Mesenteric fat pad (tissue), 1 donor: Measurements from ENCODE around the gene SLC4A7. TPM values are rescaled to one million over a fixed set of nuclear protein-coding genes. Genes with fewer than 3 reads are reported as not detected.
A peak's percentile ranks its signal among the peaks of the same experiment; 100 is the strongest.
"Not testable (repeated sequence)": the region's sequence is repeated elsewhere in the genome, so short reads cannot be mapped to it uniquely, and the experiment has no call there.

Experiments
- DNase-seq: peaks from one replicate; pipeline ENCODE4 v3.0.0-alpha.2; 2020; ENCODE audit warnings: low spot score
- total RNA-seq: library from RNA; stranded (reverse); fragmentation: NEBNext Ultra II Directional; extraction: Animal tissue kit (Norgen Biotek cat#: 25700); gene quantifications from one replicate; pipeline ENCODE4 v1.2.1, GENCODE V29; 2021
- donor health status: DM: yes; HTN: yes; CAD: no.

SLC4A7 gene
- total RNA-seq, 1 donor from 2014 or later: 29.2 TPM

GRCh38 chr3:27431116-27431515 lies 53.1 kb downstream of the SLC4A7 start:
- no peak for DNase-seq

- DNase-seq: no peak
Measured at GRCh38 chr3:27429909-27430308, 54.3 kb downstream of the SLC4A7 start.

DNA sequence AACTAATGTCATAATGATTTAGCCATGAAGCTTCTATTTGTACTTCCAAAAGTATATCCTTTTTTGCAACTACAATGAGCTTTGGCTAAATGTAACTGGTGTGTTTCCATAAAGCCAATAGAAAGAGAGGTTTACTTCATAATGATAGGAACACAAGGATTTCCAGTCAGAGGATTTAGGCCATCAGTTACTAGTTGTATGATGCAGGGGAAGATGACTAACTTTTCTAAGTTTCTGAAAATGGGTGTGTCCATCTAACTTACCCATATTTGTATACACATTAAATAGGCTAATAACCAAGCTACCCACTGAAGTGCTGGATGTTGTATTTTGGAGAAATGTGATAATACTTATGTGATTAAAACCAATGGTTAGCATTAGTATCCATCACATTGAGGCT lies 55.7 kb downstream of the SLC4A7 start:
- no peak for DNase-seq

DNA sequence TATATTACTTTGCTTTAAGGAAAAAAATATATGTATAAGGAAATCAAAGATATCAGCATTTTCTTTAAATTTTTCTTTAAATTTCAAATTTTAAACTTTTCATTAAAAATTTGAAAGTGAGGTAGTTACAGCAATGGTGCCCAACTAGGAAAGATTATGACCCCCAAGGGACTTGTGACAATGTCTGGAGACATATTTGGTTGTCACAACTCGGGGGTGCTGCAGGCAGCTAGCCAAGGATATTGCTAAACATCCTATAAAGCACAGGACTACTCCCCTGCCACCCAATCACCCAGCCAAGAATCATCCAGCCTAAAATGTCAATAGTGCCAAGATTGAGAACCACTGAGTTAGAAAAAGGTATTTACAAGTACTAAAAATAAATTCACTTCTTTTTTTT lies 57.3 kb downstream of the SLC4A7 start:
- no peak for DNase-seq

- no peak for DNase-seq
Measured at GRCh38 chr3:27425896-27426565, 58.2 kb downstream of the SLC4A7 start.

GRCh38 chr3:27424812-27425521 lies 59.2 kb downstream of the SLC4A7 start:
- DNase-seq: not testable (repeated sequence)

DNA sequence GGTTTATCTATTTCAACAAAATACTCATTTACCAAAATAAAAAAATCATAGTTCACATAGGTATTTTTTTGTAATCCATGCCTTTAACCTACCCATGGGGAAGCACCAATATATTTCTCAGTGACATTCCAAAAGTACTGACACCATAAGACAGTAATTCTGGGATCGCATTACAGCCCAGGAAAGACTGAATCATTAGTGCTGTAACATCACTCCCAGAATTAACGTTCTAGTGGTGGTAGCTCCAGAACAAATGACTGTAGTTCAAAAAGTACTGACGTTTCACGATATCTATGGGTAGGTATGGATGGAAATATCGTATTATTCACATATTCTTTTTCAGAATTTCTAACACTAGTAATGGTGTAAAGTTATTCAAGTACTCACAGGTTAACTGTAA lies 60.7 kb downstream of the SLC4A7 start:
- no peak for DNase-seq

DNA sequence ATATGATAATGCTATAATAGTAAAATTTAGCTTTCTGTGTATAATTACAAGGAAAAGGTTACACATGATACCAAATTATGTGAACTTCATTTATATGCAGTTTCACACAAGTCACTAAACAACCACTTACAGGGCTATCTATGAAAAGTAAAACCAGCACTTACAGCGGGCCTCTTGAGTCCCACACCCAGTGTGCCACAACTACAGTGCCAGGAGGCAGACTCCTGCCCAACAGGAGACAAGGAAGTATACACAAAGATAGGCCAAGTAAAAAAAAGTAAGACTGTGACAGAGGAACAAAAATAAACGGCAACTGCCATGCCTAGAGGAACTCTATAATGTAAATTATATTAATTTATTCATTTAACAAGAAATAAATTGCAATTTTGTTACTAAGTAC lies 61.6 kb downstream of the SLC4A7 start:
- no peak for DNase-seq

DNA sequence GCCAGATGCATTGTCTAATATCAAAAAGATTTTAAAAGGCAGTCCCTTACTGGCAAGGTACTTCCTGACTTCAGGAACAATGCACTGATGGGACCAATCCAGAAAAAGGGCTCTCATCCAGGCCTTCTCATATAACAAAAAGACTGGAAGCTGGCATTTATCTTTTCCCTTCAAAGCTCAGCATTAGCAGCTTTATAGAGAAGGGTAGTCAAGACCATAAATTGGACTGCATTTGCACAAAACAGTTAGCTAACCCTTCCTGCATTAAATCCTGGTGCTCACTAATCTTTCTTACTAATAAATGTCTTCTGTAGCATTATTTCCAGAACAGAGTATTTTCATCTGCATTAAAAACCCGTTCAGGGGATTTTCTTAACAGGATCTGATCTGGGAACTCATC lies 69.0 kb downstream of the SLC4A7 start:
- no peak for DNase-seq

- no peak for DNase-seq
Measured at GRCh38 chr3:27392950-27393679, 91.1 kb downstream of the SLC4A7 start.

DNA sequence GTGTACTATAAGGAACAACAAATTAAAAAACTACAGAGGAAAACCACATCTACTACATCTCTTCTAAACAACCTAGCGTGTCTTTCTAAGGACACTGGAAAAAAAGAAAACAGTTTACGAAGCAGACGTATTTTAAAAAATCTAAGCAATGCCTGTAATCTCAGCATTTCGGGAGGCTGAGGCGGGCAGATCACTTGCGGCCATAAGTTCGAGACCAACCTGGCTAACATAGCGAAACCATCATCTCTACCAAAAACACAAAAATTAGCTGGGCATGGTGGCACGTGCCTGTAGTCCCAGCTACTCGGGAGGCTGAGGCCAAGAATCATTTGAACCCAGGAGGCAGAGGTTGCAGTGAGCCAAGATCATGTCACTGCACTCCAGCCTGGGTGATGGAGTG lies 91.8 kb downstream of the SLC4A7 start:
- not testable (repeated sequence) for DNase-seq

DNA sequence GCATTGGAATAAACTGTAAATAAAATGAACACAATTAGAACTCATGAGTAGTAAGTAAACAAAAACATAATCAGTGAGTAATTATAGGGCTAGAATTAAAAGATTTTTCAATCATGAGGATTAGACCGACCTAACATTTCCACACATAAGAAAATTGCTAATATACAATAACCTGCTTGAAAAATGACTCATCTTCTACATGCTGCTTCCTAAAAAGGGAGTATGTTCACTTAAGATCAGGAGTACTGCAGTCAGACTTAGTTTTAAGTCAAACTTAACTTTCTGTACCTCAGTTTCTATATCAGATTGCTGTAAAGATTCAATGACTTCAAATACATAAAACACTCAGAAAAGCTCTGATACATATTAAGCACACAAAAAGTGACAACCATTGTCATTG lies 92.4 kb downstream of the SLC4A7 start:
- DNase-seq: no peak

- no peak for DNase-seq
Measured at GRCh38 chr3:27387625-27388024, 96.6 kb downstream of the SLC4A7 start.

- no peak for DNase-seq
Measured at GRCh38 chr3:27385504-27385903, 98.7 kb downstream of the SLC4A7 start.

- no peak for DNase-seq
Measured at GRCh38 chr3:27384191-27384590, 100.0 kb downstream of the SLC4A7 start.

GRCh38 chr3:27380433-27381357 lies 103.5 kb downstream of the SLC4A7 start:
- DNase-seq: no peak

- no peak for DNase-seq
Measured at GRCh38 chr3:27378331-27378730, 105.9 kb downstream of the SLC4A7 start.

GRCh38 chr3:27376109-27376772 lies 107.9 kb downstream of the SLC4A7 start:
- DNase-seq: no peak

DNA sequence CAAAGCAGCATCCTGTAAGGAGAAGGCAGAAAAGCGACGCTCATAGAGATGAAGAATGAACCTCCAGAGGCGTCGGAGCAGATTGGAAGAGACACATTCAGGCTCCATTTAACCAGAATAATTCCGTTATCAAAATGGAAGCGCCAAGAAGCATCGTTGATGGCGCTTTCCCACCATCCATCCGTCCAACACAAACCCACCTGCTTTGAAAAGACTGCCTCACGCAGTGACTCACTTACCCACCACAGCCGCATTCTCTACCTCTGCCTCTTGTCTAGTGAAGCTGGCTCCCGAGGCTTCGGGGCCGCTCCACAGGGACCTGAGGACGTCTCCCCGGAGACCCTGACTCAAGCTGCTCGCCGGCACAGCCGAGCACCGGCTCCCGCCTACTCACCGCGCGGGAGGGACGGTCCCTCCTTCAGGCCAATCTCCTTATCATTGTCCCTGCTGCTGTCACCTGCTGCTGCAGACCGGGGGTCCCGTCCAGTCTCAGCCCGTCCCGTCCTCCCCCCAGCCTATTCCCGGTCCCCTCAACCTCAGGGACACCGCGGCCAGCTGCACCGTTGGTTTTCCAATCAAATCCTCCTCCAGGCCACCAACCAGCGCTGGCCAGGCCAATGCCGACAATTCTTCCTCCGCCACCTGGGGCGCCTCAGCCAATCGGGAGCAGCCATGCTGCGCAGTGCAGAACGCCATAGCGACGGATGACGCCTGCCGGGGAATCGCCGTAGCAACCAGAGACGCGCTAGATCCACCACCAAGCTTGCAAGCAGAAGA lies 115.2 kb downstream of the SLC4A7 start, which contains the start of gene NEK10:
Gene NEK10 (minus strand): TSS at position 553 of the 777 bp plus-strand sequence. CDS start 16,501 bp downstream, outside the sequence.
- DNase-seq: peak; percentile 95
